ENCODE measurements around the gene PYCARD.
"Not testable (repeated sequence)": the region's sequence is repeated elsewhere in the genome, so short reads cannot be mapped to it uniquely, and the experiment has no call there.

PYCARD gene

GRCh38 chr16:31214708-31215286 is 12.2 kb upstream of the PYCARD start:
- DNase-seq, result no peak

DNA sequence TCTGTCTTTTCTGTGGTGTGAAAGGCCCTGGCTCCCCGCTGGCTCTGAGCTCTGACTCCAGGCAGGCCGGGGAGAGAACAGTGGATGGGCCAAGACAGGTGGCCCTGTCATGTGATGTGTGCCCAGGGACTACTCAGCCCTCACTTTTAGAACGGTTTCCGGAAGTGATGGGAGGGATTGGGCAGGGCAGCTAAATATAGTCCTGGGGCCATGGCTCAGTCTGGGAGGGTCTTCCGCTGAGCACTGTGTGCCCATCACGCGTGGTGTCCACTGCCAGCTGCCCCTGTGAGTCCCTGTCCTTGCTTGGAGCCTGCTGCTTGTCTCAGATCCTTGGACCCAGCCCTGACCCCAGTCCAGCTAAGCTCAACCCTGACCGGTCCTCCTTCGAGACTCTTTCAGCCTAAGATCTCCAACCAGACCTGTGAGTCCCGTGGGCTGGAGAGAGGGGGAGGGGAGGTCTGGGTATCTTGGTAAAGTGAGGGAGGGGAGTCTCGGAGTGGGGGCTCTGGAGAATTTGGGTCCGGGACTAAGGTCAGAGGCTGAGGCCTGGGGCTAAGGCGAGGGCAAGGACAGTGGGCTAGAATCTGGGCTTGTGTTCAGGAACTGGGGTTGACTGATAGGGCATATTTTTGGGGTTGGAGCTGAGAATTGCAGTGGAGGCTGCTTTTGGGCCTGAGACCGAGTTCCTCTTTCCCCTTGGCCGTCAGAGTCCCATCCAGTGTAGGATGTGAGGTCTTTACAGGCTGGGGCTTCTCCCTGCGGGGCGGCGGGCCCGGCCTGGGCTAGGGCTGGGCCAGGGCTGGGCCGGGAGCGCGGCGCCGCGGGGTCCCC is 11.5 kb upstream of the PYCARD start, which contains the start of gene TRIM72:
Gene TRIM72 (plus strand): TSS at position 243 of the 831 bp plus-strand sequence. CDS start 620 bp downstream, outside the sequence.
- no peak for DNase-seq

DNA sequence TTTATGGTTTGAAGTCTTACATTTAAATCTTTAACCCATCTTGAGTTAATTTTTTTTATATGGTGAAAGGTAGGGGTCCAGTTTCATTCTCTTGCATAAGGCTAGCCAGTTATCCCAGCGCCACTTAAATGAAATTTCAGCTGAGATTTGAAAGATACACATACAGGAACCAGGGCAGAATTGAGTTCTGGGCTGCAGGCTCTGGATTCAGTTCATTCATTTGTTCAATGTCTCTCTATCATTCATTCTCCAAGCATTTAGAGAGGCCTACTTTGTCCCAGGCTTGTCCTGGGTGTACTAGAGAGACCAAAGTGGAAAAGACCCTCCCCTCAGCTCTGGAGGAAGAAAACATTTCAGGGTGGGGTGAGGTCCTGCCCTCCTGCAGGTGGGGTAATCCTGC is 10.8 kb upstream of the PYCARD start:
- DNase-seq, result no peak

GRCh38 chr16:31206776-31207175 is 4.2 kb upstream of the PYCARD start:
- no peak for DNase-seq

GRCh38 chr16:31204871-31205666 is 2.5 kb upstream of the PYCARD start:
- DNase-seq, result no peak

DNA sequence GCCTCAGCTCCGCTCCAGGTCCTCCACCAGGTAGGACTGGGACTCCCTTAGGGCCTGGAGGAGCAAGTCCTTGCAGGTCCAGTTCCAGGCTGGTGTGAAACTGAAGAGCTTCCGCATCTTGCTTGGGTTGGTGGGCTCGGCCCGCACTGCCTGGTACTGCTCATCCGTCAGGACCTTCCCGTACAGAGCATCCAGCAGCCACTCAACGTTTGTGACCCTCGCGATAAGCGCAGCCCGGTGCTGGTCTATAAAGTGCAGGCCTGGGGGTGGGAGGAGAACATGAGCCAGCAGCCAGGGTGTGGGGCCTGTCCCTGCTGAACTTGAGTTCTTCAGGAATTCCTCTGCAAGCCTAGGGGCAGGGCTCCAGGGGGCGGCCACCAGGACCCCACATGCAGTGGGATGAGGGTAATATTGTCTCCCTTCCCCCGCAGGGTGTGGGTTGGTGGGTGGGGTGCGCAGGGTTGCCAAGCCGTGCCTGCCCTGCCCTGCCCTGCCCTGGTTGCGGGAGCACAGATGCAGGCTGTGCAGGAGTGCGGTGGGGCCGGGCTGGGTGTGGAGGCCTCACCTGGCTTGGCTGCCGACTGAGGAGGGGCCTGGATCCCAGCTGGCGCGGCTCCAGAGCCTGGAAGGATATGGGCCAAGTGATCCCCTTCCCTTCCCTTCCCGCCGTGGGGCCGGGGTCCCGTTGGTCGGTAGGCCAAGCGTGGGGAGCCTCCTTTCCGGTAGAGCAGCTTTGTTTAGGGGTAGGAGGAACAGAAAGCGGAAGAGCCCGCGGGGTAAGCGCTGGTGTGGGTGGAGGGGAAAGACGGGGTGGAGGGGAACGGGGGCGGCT is 762 bp downstream of the PYCARD start:
- no peak for DNase-seq

GRCh38 chr16:31200821-31201568 is 1.6 kb downstream of the PYCARD start:
- DNase-seq, result no peak

DNA sequence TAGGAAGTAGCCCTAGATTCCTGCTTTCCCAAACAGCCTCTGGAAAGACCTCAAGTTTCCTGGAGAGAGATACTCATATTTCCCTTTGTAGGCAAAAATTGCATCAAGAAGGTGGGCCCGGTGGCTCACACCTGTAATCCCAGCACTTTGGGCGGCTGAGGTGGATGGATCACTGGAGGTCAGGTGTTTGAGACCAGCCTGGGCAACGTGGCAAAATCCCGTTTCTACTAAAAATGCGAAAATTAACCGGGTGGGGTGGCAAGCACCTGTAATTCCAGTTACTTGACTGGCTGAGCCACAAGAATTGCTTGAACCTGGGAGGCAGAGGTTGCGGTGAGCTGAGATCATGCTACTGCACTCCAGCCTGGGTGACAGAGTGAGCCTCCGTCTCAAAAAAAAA is 2.4 kb downstream of the PYCARD start:
- DNase-seq, result not testable (repeated sequence)

DNA sequence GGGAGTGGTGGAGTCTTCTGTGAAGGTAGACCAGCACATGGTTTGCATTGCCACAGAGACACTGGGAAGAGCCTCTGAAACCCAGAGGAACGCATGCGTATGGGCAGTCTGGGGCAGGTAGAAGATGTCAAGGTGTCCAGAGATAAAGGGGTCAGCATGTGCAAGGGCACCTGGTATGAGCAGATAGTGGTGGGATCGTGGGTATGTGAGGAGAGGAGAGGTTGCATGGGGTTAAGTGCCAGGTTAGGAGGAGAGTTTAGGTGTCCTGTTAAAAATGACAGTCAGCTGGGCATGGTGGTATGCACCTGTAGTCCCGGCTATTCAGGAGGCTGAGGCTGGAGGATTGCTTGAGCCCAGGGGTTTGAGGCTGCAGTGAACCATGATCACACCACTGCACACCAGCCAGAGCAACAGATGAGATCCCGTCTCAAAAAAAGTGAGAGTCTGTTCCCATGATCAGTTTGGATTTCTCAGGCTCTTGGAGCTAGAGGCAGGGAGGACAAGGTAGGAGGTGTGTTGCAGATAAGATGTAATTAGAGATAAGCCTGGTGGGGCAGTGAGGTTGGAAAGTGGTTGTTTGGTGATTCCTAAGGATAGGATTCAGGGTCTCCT is 3.0 kb downstream of the PYCARD start:
- DNase-seq, result no peak

GRCh38 chr16:31198207-31198882 is 4.2 kb downstream of the PYCARD start:
- DNase-seq, result no peak

DNA sequence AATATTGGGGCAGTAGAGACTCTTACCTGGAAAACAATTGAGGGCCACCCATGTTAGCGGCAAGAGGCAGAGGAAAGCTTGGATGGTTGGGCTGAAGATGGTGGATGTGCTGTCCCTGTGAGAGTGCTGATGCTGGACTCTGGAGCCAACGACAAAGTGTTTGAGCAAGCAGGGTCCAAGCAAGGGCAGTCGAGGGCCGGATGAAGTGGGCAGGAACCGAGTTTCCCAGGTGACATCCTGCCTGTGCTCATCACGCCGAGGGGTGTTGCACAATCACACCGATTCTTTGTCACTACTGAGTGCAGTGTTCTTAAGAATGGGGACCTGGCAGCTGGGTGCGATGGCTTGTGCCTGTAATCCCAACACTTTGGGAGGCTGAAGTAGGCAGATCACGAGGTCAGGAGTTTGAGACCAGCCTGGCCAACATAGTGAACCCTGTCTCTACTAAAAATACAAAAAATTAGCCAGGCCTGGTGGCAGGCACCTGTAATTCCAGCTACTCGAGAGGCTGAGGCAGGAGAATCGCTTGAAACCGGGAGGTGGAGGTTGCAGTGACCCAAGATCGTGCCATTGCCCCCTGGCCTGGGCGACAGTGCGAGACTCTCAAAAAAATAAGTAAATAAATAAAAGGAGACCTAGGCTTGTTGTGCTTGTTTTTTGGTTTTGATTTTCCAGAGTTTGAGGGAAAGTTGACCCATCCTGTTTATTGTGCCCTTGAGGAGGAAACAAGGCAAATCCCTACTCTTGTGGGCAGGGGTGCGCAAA is 6.1 kb downstream of the PYCARD start:
- no peak for DNase-seq

GRCh38 chr16:31195861-31196260 is 6.7 kb downstream of the PYCARD start:
- DNase-seq, result not testable (repeated sequence)

DNA sequence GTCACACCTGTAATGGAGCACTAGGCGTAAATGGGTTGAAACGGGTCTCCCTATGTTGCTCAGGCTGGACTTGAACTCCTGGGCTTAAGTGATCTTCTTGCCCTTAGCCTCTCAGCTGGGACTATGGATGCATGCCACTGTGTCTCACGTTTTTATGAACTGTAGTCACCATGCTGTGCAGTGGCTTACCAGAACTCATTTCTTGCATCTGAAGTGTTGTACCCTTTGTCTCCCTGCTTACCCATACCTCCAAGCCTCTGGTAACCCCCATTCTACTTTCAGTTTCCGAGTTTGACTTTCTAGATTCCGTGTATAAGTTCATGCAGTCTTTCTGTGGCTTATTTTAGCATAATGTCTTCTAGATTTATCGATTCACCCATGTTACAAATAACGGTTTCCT is 7.7 kb downstream of the PYCARD start:
- no peak for DNase-seq

GRCh38 chr16:31193874-31194273 is 8.7 kb downstream of the PYCARD start:
- DNase-seq, result no peak

GRCh38 chr16:31192856-31193642 is 9.5 kb downstream of the PYCARD start:
- DNase-seq, result no peak

DNA sequence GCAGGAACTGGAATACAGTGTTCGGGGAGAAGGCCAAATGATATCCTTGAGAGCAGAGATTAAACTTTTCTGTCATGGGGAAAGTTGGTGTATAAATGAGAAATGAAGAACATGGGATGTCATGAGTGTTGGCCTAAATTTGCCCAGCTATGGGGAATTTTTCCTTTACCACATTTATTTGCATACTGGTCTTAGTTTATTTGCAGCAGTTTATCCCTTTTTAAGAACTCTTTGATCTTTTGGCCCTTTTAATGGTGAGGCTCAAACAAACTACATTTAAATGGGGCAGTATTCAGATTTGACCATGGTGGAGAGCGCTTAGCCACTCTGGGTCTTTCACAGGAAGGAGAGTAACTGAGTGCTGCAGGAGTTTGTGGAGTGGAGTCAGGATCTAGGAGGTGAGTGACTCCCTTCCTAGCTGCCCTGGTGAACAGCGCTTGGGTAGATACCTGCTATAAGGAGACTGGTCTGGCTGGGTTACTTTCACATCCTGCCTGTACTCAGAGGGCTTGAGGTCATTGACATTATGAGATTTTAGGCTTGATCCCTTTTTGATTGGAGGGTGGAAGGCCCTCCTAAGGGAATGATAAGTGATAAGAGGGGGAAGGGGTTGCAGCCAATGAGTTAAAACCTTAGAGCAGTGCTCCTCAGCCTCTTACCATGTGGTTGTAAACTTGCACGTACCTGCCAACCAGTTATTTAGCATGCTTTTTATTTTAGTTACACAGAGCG is 10.7 kb downstream of the PYCARD start:
- DNase-seq, result no peak

- no peak for DNase-seq
These were observed 11.6 kb downstream of the PYCARD start for GRCh38 chr16:31190818-31191444.

DNA sequence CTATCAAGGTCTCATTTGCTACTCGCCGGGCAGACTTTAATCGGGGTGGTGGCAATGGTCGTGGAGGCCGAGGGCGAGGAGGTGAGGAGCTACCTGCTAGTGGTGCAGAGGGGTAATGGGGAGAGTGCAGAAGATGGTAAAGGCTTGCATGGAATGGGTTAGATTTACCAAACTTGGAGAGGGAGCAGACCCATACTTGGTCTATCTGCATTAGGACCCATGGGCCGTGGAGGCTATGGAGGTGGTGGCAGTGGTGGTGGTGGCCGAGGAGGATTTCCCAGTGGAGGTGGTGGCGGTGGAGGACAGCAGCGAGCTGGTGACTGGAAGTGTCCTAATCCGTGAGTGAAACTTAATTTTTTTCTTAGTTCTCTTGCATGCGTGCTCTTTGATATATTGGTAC is 12.5 kb downstream of the PYCARD start:
- DNase-seq, result no peak

Data from amniotic stem cell (primary cell).